Inflammatory macrophage treated with lipopolysaccharide for 1 hour (primary cell): ENCODE measurements around the gene SHC1.

Experiments
- DNase-seq, 2 donors: peaks; one replicate each; pipeline ENCODE4 v3.0.0-alpha.2; 2020 to 2022

SHC1 gene, protein sequence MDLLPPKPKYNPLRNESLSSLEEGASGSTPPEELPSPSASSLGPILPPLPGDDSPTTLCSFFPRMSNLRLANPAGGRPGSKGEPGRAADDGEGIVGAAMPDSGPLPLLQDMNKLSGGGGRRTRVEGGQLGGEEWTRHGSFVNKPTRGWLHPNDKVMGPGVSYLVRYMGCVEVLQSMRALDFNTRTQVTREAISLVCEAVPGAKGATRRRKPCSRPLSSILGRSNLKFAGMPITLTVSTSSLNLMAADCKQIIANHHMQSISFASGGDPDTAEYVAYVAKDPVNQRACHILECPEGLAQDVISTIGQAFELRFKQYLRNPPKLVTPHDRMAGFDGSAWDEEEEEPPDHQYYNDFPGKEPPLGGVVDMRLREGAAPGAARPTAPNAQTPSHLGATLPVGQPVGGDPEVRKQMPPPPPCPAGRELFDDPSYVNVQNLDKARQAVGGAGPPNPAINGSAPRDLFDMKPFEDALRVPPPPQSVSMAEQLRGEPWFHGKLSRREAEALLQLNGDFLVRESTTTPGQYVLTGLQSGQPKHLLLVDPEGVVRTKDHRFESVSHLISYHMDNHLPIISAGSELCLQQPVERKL

DNA sequence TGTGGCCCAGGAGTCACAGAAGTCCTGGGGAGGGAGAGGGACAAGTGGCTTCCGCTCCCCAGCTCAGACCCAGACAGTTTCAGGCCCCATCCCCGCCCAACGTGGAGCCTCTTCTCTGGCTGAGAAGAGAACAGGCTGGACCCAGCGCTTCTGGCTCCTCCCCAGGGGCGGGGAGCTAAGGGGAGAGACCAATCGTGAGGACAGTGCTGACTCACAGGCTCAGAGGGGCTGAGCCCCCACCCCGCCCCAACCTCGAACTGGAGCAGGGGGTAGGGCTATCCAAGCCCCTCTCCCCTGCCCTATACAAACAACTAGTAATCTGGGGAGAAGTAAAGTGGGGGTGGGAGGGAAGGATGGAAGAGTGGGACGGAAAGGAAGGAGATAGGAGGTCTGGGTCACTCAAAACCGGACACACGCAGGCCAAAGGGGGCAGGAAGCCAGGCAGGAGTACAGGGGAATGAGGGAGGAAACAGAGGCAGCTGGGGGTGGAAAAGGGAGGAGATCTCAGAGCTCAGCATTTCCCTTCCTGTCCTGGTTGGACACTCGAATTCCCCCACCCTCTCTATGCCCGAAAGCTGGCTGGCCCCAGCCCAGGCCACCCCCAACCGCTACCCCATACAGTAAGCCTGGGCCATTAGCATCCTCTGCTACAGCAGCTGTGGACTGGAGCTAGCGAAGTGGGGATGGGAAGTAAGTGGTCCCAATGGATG, at the start of gene SHC1:
Gene SHC1 (minus strand): TSS at position 117 of the 710 bp plus-strand sequence. CDS start 221 bp downstream, outside the sequence.
- DNase-seq: peak; percentile 35 to 51

DNA sequence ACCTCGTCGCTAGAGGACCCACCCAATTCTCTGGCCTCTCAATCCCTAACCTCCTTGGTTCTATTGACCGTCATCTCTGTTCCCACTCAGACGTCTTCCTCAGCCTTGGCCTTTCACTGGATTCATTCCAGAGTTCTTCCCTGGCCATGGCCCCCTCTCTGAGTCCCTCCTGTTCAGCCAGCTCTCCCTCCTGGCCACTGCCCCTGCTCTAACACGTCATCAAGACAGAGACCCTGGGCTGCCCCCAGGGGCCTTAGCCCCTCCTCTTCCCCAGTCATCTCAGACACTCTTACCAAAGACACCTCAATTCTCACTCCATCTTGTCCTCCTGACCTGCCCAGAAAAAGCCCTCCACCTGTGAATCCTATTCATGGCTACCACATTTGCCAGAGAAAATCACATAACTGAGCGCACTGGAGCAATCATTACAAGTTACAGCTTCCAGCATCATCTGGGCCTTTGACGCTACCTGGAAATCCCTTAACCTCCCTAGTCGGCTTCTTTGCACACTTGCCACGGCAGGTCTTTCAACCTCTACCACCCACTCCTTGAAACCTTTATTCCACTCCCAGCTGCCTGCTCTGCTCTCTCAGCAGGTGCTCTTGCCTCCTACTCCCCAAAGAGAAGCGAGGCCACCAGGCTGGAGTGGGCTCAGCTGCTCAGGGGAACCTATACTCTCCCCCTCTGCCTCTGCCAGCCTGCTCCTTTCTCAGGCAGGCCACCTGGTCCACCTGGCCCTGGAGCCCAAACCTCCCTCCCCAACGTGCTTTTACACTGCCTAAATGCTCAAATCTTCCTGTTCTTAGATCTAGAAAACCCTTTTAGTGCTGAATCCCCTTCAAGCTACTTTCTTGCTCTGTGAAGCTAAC, 49.1 kb upstream of the SHC1 start:
- DNase-seq: no peak

DNA sequence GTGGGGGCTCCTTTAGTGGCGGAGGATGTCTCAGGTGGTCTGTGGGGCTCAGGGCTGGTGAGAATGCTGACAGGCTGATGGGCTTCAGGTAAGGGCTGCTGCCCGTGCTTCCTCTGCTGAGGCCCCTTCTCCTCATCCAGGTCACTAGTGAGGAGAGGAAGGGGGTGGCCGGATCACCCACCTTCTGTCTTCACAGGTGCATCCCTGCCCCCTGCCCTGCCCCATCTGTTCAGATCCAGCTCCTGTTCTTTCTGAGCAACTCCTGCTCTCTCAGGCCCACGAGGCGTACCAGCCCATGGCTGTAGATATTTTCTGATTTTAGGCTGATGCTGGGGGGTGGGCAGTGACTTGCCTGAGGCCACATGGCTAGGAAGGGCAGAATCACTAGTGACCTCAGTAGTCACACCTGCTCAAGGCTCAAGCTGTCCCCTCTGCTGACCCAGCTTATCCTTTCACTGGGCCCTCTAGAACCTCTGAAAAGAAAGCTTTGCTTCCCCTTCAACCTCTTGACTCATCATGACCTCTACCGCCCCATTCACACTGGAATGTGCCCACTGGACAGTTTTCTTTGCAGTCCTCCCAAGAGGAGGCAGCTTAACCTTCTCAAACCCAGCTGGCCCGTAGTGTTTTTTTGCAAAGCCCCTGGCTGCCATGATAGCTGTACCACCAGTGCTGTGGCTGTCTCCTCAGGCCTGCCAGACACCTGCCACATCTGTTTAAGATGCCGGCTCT, 48.2 kb upstream of the SHC1 start:
- no peak for DNase-seq

DNA sequence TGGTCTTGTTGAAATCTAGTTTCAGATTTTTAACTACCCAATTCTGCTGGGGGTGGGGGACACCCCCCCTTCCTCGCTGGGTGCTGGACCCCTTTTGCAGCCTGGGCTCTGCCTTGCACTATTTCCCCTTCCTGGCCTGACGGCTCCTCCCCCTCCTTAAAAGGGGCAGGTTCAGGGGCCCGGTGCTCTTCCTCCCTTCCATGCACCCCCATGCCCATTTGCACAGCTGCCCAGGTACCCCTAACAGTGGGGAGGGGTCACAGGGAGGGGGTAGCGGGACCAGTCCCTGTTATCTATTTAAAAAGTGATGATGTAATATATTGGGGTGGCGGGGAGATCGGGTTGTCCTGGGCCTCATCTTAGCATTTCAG, 47.4 kb upstream of the SHC1 start:
- no peak for DNase-seq

DNA sequence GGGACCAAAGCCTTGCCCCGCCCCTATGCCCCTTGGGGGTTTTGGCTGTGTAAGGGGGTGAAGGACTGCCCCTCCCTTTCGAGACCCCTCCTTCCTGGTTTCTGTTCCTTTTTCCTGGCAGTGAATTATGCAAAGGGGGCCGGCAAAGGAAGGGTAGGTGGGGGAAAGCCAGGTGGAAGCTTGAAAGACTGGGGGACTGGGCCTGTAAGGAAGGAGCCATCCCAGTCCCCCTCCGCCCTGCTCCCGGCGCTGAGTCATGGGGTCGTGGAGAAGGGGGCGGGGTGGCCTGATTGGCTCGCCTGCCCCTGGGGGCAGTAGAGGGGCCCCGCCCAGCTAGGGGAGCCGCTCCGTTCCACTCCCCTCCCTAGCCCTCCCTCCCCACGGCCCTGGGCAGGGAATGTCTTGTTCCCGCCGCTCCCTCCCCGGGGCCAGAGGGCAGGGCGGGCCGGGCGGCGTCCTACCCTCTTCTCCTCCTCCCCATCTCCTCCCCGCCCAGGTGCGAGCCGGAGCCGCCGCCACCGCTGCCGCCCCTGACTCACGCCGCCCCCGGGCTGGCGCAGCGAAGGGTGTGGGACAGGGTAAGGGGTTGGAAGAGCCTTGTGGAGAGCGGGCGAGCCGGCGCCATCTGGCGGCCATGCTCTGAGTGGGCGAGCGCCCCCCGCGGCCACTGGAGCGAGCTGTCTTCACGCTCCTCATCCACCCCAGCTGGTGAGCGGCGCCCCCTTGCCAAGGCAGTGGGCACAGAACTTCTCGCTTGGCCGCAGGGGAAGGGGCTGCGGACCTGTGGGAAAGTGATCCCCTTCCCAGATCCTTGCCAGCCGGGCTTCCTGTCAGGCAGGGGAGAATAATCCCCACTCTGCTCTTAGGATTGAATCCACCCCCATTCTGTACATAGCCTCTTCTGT, 46.7 kb upstream of the SHC1 start:
- peak; percentile 77 to 90 for DNase-seq

DNA sequence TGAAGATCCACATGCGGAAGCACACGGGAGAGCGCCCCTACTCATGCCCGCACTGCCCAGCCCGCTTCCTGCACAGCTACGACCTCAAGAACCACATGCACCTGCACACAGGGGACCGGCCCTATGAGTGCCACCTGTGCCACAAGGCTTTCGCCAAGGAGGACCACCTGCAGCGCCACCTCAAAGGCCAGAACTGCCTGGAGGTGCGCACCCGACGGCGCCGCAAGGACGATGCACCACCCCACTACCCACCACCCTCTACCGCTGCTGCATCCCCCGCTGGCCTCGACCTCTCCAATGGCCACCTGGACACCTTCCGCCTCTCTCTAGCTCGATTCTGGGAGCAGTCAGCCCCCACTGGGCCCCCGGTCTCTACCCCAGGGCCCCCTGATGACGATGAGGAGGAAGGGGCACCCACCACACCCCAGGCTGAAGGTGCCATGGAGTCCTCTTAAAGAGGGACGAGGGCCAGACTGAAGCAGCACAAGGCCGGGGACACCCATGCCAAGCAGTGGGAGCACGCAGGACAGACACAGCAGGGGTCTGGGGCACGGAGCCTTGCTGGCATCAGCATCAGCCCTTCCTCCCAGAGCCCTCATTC, 45.8 kb upstream of the SHC1 start:
- no peak for DNase-seq

DNA sequence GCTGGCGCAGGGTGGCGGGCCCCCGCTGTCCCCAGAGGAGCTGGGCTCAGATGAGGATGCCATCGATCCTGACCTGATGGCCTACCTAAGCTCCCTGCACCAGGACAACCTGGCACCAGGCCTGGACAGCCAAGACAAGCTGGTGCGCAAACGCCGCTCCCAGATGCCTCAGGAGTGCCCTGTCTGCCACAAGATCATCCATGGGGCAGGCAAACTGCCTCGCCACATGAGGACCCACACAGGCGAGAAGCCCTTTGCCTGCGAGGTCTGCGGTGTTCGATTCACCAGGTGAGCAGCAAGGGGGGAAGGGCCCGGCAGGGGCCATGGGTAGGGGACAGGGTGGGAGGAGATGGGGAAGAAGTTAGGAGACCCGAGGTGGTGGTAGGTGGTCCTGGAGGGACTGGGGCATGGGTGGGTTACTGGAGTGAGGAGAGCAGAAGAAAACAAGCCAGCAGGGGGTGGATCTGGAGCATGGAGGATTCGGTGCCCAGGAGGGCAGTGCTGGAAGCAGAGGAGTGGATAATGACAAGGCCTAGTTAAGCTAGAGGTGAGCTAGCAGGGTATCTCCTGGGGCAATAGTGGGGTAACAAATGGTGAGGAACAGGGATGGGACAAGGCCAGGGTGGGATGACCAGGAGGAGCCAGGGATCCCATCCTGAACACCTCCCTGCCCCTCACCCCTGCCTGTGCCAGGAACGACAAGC, 45.1 kb upstream of the SHC1 start:
- no peak for DNase-seq

DNA sequence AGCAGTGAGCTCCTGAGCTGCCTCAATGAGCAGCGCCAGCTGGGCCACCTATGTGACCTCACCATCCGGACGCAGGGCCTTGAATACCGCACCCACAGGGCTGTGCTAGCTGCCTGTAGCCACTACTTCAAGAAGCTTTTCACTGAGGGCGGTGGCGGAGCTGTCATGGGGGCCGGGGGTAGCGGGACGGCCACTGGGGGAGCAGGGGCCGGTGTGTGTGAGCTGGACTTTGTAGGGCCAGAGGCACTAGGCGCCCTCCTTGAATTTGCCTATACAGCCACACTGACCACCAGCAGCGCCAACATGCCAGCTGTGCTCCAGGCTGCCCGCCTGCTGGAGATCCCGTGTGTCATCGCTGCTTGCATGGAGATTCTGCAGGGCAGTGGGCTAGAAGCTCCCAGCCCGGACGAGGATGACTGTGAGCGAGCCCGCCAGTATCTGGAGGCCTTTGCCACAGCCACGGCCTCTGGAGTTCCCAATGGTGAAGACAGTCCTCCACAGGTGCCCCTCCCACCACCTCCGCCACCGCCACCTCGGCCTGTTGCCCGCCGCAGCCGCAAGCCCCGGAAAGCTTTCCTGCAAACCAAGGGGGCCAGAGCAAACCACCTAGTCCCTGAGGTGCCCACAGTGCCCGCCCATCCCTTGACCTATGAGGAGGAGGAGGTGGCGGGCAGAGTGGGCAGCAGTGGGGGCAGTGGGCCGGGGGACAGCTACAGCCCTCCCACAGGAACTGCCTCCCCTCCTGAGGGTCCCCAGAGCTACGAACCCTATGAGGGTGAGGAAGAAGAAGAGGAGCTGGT, 44.4 kb upstream of the SHC1 start:
- DNase-seq: no peak

DNA sequence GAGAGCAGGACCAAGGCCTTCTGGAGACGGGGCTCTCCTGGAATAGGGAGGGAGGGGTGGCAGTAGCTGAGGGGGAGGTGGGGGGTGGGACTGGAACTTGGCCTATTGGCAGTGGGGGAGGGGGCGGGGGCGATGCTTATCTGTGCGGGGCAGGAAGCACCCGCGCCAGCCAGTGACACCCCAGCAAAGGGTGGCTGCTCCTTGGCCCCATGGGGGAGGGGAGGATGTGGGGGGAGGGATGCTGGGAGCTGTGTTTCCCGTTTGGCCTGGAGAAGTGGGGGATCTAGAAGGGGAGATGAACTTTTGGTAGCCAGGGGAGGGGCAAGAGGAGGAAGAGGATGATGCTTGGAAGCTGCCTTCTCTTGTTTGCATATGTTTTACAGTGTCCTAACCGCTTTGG, 43.1 kb upstream of the SHC1 start:
- DNase-seq: no peak

DNA sequence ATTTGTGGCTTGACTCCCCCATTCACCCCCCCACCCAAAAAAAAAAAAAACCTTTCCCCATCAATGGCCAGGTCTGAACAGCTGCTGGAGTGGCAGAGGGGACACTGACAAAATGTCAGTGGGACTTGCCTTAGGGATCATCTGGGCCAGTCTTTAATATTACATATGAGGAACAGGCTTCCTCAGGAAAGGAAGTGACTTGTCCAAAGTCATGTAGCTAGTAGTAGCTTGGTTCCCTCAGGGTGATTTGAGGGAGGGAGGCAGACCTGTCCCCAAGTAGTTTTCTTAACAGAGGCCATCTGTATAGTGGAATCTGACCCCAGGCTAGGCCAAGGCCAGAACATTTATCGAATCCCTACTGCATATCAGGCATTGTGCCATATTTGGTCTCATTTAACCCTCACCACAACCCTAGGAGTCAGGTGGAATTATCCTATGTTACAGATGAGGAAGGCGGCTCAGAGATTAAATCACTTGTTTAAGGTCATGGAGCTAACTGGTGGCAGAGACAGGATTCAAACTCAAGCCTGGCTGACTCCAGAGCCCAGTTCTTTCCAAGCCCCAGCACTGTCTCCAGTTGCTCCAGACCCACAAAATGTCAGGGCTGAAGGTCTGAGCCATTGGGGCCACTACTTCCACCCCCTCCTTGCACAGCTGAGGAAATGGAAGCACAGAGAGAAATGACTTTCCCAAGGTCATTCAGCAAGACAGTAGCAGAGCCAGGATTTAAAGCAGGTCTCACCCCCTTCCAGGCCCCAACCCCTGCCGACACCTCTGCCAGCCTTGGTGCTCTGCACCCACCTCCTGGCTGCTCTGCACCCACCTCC, 42.4 kb upstream of the SHC1 start:
- DNase-seq: no peak

DNA sequence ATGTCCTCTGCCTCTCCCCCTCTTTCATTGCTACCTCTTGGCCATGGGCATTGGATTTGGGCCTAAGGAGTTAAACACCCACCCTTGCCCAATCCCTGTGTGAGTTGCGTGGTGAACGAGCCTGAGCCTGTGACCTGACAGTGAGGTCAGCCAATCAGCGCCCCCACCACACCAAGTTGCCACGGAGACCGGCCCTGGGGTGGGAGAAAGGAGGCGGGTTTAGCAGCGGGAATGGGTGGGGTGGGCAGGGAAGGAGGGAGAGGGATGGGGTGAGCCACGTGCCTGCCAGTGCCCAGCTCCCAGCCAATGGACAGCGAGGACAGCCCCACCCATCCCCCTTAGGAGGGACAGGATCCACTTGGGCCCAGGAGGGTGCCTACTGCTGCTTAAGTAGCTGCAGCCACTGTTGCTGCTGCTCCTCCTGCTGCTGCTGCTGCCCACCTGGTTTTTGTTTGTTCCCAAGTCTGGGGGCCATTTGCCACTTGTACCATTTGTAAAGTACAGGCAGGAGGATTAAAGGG, 41.5 kb upstream of the SHC1 start:
- DNase-seq: peak; percentile 54 to 77

DNA sequence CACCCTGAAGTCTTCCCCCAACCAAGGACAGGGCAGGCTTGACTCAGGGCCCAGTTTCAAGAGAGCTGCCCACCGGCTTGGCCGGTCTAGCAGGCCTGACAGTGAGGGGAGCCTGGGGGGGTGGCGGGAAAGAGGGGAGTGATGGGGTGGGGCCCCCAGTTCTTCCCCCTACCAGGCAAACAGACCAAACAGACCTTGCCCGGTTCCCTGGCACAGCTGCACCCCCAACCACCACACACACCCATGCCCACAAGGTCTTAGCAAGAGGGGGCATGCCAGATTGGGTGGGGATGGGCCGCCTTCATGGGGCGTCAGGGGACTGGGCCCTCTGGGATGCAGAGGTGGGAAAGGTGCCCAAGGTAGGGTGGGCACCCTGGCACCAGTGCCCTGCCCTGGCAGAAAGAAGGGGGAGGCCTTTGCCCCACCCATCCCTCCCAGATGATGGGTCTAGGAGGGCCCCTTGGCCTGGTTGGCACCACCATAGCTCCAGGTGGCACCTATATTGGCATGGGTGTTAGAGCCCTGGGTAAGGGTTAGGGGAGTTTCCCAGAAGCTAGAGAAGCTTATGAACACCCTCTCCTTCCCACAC, 41.0 kb upstream of the SHC1 start:
- no peak for DNase-seq

DNA sequence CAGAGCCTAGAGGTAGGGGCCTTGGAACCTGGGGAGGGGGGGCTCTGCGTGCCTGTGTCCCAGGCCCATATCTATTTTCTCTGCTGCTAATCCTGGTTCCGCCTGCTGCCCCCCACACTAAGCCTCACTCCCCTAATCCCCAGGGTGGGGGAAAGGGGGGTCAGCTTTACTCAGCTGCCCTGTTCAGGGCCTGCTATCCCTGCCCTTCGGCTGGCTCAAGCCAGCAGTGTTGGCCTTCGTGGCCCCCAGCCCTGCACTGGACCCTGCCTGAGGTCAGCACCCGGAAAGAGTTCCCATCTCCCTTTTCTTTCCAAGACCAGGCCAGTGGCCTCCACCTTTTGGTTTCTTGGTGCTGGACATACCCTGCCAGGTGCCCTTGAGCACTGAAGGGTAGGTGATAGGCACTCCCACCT, 40.5 kb upstream of the SHC1 start:
- DNase-seq: no peak

DNA sequence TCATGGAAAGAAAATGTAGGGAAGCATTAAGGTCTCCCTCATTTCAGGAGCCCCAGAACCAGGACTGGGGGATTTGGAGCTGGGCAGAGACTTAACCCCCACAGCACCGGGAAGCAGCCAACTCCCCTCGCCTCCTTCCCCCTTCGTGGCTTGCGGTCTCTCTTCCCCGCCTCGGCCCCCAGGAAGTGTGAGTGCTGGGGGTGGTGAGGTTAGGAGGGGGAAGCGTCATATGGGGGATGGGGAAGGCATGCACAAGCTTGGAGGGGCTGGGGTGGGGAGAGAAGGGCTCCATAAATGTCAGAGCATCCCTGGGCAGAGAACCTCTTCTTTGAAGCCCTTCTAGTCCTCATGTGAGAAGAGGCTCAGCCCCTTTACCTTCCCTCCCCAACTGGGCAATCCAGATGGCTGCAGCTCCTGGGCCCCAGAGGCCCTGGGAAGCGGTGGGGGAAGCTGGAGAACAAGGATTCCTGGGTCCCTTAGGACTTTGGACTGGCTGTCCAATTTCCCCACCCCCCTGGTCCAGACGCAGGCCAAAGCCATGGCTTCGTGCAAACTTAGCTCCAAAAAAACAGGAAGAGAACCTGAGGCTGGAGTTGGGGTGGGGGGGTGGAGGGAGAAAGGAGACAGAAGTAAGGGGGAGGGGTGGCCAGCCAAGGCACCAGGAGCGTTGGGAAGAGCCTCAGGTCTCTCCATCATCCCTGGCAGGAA, 39.8 kb upstream of the SHC1 start:
- DNase-seq: no peak

DNA sequence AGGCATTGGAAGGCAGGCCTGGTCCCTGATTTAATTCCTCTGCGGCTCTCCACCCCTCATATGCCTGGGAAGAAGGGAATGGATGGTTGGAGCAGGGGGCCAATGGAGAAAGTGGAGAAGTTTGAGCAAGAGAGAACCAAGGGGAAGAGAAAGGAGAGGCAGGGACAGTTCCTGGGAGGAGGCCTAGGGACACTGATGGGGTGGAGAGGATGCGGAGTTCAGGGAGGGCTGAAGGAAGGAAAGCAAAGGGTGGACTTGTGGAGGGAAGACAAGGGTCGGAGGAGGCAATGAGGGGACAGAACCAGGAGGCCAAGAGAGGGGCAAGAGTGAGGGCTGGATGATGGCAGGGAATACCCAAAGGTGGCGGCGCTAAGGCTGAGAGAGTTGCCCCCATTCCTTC, 39.2 kb upstream of the SHC1 start:
- DNase-seq: no peak

DNA sequence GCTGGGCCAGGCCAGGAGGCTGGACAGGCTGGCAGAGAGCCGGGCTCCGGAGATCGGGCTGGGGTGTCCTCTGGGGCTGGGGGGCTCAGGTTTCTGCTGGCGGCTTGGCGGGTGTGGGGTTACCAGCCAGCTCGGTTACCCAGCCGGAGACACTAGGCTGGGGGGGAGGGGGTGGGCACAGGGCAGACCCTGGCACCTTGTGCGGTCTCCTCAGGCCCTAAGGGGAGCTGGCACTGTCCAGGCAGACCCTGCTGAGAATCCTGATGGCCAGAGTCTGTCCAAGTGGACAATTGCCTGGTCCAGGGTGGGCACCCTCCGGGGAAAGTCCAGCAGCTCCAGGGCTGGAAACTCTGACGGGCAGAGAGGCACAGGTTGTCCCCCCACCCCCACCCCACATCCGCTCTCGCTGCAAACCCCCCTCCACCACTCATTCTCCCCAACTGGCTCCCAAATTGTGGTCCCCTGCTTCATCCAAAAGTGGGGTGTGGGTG, 38.7 kb upstream of the SHC1 start:
- DNase-seq: no peak
